KMS-11 (cell line): ENCODE results near the gene SAMD14.

Experiments
- H2AFZ ChIP-seq: fragments of 200-600 bp; sonication (generic); 2 replicates; pipeline ENCODE4 v1.6.1; 2016; ENCODE audit warnings: antibody characterized with exemption, mixed run types, low read depth
- H3K27ac ChIP-seq: fragments of 200-600 bp; sonication (generic); 2 replicates; pipeline ENCODE4 v1.6.1; 2016; ENCODE audit warnings: mild to moderate bottlenecking, mixed run types
- H3K27me3 ChIP-seq: fragments of 200-600 bp; sonication (generic); 2 replicates; pipeline ENCODE4 v1.6.1; 2017; ENCODE audit warnings: mild to moderate bottlenecking, low read depth, mixed run types, moderate library complexity; ENCODE audit not compliant: insufficient read depth
- H3K36me3 ChIP-seq: fragments of 200-600 bp; sonication (generic); 2 replicates; pipeline ENCODE4 v1.6.1; 2017; ENCODE audit warnings: mild to moderate bottlenecking, mixed run types; ENCODE audit not compliant: insufficient read depth
- H3K4me1 ChIP-seq: fragments of 200-600 bp; sonication (generic); 2 replicates; pipeline ENCODE4 v1.6.1; 2016; ENCODE audit warnings: mild to moderate bottlenecking, low read depth, mixed run types; ENCODE audit not compliant: poor library complexity, severe bottlenecking
- H3K4me2 ChIP-seq: fragments of 200-600 bp; sonication (generic); 2 replicates; pipeline ENCODE4 v1.7.0; 2016; ENCODE audit warnings: mild to moderate bottlenecking, mixed run types
- H3K4me3 ChIP-seq: fragments of 200-600 bp; sonication (generic); IDR thresholded peaks from 2 replicates; pipeline ENCODE4 v1.6.1; 2017; ENCODE audit warnings: low read depth, low read length, mixed read lengths; ENCODE audit not compliant: insufficient read depth
- H3K79me2 ChIP-seq: fragments of 200-600 bp; sonication (generic); 2 replicates; pipeline ENCODE4 v1.6.1; 2016; ENCODE audit warnings: low read depth, mixed run types; ENCODE audit not compliant: insufficient read depth
- H3K9ac ChIP-seq: fragments of 200-600 bp; sonication (generic); 2 replicates; pipeline ENCODE4 v1.6.1; 2016; ENCODE audit warnings: mild to moderate bottlenecking, mixed run types
- H4K20me1 ChIP-seq: fragments of 200-600 bp; sonication (generic); 2 replicates; pipeline ENCODE4 v1.6.1; 2016; ENCODE audit warnings: mild to moderate bottlenecking, mixed run types; ENCODE audit not compliant: insufficient read depth
- TF ChIP-seq, protein P1 (sequence below): fragments of 200-600 bp; sonication (generic); conservative IDR thresholded peaks from 2 replicates; pipeline ENCODE4 v1.6.1; 2017; ENCODE audit warnings: low read depth, mild to moderate bottlenecking, antibody characterized with exemption, low read length, moderate library complexity, mixed read lengths

Gene SAMD14

DNA sequence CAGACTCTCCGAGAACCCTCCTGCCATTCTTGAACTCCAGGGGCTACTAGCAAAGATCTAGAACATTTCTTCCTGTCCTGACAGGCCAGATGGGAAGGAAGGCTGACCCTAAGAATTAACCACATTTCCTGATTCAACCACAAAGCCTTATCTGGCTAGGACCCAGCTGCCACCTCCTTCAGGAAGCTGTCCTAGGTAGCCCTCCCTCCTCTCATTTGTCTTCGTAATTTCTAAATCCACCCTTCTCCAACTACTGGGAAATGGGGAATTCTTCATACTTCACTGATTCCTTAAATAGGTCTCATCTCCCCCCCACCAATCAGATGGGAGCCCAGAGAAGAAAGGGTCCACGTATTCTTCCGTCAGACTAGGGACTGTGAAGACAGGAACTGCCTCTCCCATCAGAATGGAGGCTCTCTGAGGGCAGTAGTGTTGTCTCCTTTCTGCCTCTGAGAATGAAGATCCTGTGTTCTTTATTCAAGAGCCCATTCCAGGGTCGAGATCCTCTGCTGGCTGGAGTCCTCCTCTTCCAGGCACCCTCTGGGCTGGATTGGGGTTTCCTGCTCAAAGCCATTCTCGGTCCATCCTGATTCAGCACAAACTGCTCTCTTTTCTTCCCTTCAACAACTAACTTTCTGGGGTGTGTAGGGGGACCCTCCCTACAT lies 2.1 kb downstream of the SAMD14 start:
- H2AFZ ChIP-seq = no peak overlapping the region

DNA sequence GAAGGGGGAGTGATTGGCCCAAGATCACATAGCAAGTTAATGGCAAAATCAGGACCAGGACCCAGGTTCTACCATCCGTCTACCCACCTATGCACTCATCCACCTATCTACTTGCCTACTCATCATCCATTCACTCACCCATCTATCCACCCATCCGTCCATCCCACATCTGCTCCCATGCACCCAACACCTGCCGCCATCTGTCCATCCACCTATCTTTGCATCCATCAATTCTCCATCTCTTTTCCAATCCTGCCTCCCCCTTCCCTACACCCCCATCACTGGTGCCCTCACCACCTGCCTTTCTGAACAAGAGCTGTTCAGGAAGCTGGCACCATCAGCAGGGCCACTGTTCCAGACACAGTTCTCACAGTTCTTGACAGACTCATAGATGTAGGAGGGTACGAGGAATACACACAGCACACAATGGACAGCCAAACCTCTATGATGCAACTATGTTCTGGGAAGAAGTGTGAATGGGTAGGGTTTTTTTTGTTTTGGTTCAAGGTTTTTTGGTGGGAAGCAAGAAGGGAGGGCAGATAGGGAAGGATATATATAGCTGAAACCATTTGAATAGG lies 4.5 kb downstream of the SAMD14 start:
- H3K27me3 ChIP-seq = peaks cover 71% of the 10 kb centered on the region
- H3K4me2 ChIP-seq = no peak overlapping the region
- TF ChIP-seq, protein P1, sequence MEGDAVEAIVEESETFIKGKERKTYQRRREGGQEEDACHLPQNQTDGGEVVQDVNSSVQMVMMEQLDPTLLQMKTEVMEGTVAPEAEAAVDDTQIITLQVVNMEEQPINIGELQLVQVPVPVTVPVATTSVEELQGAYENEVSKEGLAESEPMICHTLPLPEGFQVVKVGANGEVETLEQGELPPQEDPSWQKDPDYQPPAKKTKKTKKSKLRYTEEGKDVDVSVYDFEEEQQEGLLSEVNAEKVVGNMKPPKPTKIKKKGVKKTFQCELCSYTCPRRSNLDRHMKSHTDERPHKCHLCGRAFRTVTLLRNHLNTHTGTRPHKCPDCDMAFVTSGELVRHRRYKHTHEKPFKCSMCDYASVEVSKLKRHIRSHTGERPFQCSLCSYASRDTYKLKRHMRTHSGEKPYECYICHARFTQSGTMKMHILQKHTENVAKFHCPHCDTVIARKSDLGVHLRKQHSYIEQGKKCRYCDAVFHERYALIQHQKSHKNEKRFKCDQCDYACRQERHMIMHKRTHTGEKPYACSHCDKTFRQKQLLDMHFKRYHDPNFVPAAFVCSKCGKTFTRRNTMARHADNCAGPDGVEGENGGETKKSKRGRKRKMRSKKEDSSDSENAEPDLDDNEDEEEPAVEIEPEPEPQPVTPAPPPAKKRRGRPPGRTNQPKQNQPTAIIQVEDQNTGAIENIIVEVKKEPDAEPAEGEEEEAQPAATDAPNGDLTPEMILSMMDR = no peak

More for the DNA sequence above, 2.1 kb downstream of the SAMD14 start:
- TF ChIP-seq, protein P1 = no peak
- peak overlapping the region; percentile 16; the same call in 1 of the 2 replicates for H3K4me2 ChIP-seq
- H3K9ac ChIP-seq = no peak overlapping the region
- no peak overlapping the region for H3K4me3 ChIP-seq
- no peaks in the 10 kb centered on the region for H3K79me2 ChIP-seq
- no peaks in the 10 kb centered on the region for H3K36me3 ChIP-seq
- peaks cover 53% of the 10 kb centered on the region for H3K27me3 ChIP-seq
- H4K20me1 ChIP-seq = no peaks in the 10 kb centered on the region
- peaks cover 25% of the 10 kb centered on the region for H3K4me1 ChIP-seq
- H3K27ac ChIP-seq = no peak overlapping the region

GRCh38 chr17:50123649-50124349 lies 6.2 kb downstream of the SAMD14 start:
- Histone ChIP-seq H3K27me3 (peaks cover 76% of the 10 kb centered on the region), H3K36me3 (no peaks in the 10 kb centered on the region), H3K27ac (no peak overlapping the region), H3K79me2 (no peaks in the 10 kb centered on the region), H3K4me1 (peaks cover 8% of the 10 kb centered on the region), H3K9ac (no peak overlapping the region), H3K4me3 (no peak overlapping the region), H3K4me2 (no peak overlapping the region), H2AFZ (no peak overlapping the region), H4K20me1 (no peaks in the 10 kb centered on the region)
- TF ChIP-seq, protein P1 = no peak

More for the DNA sequence above, 4.5 kb downstream of the SAMD14 start:
- no peak overlapping the region for H3K4me3 ChIP-seq
- H3K4me1 ChIP-seq = peaks cover 9% of the 10 kb centered on the region
- no peaks in the 10 kb centered on the region for H3K36me3 ChIP-seq
- H2AFZ ChIP-seq = no peak overlapping the region
- H3K9ac ChIP-seq = no peak overlapping the region
- no peaks in the 10 kb centered on the region for H3K79me2 ChIP-seq
- no peak overlapping the region for H3K27ac ChIP-seq
- H4K20me1 ChIP-seq = no peaks in the 10 kb centered on the region

DNA sequence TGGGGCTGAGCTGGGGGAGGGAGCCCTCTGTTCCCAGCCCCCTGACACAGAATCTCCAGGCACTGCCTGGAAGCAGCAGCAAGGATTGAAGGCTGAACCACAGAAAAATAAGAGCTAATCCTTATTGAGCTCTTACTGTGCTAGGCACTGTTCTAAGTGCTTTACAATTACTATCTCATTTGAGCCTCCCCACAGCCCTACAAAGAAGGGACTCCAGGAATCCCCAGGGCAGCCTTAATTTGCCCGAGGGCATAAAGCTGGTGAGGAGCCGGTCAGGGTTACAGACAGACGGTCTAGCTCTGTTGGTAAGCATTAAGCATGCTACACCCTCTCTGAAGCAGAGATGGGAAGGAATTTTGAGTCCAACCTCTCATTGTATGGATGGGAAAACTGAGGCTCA lies 7.0 kb downstream of the SAMD14 start:
- no peaks in the 10 kb centered on the region for H3K36me3 ChIP-seq
- H3K4me2 ChIP-seq = no peak overlapping the region
- peaks cover 7% of the 10 kb centered on the region for H3K4me1 ChIP-seq
- H3K4me3 ChIP-seq = no peak overlapping the region
- H3K9ac ChIP-seq = no peak overlapping the region
- no peak overlapping the region for H2AFZ ChIP-seq
- no peak overlapping the region for H3K27ac ChIP-seq
- peaks cover 75% of the 10 kb centered on the region for H3K27me3 ChIP-seq
- H3K79me2 ChIP-seq = no peaks in the 10 kb centered on the region
- TF ChIP-seq, protein P1 = no peak
- H4K20me1 ChIP-seq = no peaks in the 10 kb centered on the region
